GM13977 (cell line): ENCODE data around the gene ALG14.

Source experiments
- DNase-seq: peaks from one replicate; pipeline ENCODE4 v3.0.0; 2012; ENCODE audit warnings: low spot score
- in situ Hi-C: fragments of 300-500 bp; cut with MboI; formaldehyde crosslinking; loops from one replicate; pipeline ENCODE4 v1.12.0; 2022; ENCODE audit warnings: low sequenced_read_pairs, low pct_unique_long_range_greater_than_20kb, mixed read lengths, inconsistent platforms; ENCODE audit not compliant: unreplicated experiment
- TF ChIP-seq, protein P1 (sequence below): IDR thresholded peaks from 2 replicates; pipeline ENCODE4 v1.5.1; 2012; ENCODE audit warnings: mild to moderate bottlenecking, control low read depth; ENCODE audit not compliant: insufficient read depth; ENCODE audit errors: extremely low read depth, missing control alignments

Gene ALG14

DNA sequence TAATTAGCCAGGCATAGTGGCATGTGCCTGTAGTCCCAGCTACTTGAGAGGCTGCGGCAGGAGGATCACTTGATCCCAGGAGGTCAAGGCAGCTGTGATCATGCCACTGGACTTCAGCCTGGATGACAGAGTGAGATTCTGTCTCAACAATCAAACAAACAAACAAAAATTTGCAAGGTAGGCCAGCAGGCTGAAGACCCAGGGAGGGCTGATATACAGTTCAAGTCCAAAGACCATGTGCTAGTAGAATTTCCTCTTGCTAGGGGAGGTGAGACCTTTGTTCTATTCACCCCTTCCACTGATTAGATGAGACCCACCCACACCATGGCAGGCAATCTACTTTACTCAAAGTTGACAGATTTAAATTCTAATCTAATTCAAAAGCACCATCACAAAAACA is 114.7 kb downstream of the ALG14 start:
- in situ Hi-C loops, result no loop called here
- DNase-seq, result no peak
- TF ChIP-seq, protein P1, sequence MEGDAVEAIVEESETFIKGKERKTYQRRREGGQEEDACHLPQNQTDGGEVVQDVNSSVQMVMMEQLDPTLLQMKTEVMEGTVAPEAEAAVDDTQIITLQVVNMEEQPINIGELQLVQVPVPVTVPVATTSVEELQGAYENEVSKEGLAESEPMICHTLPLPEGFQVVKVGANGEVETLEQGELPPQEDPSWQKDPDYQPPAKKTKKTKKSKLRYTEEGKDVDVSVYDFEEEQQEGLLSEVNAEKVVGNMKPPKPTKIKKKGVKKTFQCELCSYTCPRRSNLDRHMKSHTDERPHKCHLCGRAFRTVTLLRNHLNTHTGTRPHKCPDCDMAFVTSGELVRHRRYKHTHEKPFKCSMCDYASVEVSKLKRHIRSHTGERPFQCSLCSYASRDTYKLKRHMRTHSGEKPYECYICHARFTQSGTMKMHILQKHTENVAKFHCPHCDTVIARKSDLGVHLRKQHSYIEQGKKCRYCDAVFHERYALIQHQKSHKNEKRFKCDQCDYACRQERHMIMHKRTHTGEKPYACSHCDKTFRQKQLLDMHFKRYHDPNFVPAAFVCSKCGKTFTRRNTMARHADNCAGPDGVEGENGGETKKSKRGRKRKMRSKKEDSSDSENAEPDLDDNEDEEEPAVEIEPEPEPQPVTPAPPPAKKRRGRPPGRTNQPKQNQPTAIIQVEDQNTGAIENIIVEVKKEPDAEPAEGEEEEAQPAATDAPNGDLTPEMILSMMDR, result no peak

DNA sequence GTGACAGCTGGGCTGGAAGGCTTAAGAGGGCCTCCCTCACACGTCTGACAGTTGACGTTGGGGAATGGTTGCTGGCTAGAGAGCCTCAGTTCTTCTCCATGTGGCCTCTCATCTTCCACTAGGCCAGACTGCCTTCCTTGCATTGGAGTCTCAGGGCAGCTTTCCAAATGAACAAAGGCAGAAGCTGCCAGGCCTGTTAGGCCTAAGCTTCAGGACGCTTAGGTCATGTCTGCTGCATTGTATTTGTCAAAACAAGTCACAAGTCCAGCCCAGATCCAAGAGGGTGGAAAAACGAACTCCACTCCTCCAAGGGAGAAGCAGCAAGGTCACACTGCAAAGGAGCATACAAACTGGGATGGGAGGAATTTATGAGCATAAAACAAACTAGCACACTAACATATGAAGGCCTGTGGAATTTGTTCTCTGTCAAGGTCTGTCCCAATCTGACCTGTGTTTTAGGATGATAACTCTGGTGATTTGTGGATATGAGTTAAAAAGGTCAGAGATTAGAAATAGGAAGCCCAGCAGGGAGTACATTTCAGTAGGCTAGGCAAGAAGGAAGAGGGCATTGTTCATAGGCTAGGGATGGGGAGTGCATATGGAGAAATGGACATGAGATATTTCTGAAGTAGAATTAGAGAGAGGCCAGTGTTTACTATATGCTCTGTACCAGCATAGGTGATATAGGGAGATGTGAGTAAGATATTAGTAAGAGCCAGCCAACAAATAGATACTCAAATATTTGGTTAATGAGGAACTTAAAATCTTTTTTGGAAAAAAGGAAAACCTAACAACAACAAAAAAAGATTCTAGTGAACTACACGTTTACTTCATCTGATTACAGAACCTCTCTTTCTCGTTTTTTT is 116.8 kb downstream of the ALG14 start:
- TF ChIP-seq, protein P1, result no peak
- in situ Hi-C loops, result no loop called here
- no peak for DNase-seq

DNA sequence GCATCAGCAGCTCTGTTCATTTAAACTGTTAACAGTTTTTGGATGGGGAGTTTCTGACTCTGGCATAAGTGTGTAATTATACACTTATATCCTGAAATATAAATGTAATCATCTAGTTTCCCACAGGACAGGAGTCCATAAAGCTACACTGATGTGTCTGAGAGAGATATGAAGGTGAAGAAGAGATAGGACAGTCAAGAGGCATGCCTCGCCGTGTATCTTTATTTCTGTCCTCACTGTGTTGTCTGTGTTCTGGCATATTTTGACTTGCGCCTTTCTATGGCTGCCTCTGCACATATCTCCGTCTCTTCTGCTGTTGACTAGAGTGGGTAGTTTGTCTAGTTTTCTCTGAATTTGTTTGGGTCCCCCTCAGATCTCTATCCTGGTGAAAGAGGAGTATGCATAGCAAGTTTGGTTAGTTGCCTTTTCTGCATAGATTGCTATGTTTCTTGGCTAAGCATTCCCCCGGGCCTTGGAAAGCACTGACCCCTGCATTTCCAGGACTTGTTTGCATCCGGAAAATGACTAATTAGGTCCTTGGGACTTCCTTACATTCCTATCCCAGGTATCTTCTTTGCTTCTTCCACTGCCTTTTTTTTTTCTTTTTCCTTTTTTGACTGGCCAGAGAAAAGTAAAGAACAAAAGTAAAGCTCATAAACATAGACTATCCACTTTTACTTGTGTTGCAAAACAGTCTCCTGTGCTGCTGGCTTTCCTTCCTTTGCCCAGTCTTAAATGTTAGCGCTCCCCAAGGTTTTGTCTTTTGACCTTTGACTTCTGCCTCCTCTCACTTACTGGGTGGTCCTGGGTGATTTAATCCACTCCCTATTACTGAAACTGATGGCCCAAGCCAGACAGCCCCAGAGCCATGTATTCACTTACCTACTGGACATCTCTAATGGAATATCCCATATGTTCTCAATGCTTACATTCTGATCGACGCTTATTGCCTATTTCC is 118.2 kb downstream of the ALG14 start:
- in situ Hi-C loops, result no loop called here
- TF ChIP-seq, protein P1, result no peak
- DNase-seq, result no peak

DNA sequence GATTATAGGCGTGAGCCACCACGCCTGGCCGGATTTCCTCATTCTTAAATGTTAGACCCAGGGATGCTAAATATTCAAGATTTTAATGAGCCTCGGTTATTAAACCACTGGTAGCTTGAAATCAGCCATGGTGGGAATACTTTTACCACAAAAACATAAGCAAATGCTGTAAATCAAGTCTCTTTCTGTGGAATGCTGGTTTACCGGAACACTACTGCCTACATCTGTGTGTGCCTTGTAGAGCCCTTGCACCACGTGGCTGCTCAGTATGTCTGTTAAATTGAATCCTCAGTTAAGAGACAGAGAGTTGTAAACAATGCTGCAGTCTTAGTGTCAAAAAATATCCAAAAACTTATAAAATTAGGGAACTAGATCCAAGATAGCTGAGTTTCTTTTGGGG is 119.0 kb downstream of the ALG14 start:
- in situ Hi-C loops, result no loop called here
- DNase-seq, result no peak
- TF ChIP-seq, protein P1, result no peak

DNA sequence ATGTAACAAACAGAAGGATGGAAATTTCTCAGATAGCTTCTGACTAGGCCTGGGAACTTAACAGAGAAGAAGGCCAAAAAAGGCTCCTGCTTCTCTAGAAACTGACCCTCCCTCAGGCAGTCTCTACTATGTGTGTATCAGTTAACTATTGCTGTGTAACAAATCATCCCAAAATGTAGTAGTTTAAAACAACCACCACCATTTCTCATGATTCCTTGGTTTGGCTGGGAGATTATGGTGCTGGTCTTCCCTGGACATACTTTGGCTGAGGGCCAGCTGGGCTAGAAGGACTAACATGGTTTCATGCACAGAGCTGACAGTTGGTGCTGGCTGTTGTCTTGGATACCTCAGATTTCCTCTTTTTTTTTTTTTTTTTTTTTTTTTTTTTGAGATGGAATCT is 119.6 kb downstream of the ALG14 start:
- TF ChIP-seq, protein P1, result no peak
- in situ Hi-C loops, result no loop called here
- no peak for DNase-seq

DNA sequence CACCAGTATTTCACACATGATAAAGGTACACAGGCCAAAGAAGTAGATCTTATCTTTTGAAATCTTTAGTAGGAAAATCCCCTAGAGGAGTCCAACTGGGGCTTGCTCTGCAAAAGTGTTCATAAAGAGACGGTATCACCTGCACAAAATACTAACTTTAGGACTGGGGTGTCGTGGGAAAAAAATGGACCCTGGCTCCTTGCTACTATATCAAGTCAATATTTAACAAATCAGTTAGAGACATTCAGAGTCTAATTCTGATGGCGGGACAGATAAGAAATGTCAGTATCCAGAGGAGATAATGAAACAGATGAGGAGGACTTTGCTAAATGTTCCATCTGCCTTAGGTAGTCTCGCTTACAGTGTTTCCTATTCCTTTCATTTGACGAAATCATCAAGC is 120.2 kb downstream of the ALG14 start:
- in situ Hi-C loops, result no loop called here
- TF ChIP-seq, protein P1, result no peak
- DNase-seq, result no peak
